ENCODE results near the gene FARS2. TPM values are rescaled to one million over a fixed set of nuclear protein-coding genes. Genes with fewer than 3 reads are reported as not detected.
A peak's percentile ranks its signal among the peaks of the same experiment; 100 is the strongest.

The FARS2 gene
- total and polyA plus RNA-seq, 7 donors = 10.6 to 17.5 (median 14.4) TPM

DNA sequence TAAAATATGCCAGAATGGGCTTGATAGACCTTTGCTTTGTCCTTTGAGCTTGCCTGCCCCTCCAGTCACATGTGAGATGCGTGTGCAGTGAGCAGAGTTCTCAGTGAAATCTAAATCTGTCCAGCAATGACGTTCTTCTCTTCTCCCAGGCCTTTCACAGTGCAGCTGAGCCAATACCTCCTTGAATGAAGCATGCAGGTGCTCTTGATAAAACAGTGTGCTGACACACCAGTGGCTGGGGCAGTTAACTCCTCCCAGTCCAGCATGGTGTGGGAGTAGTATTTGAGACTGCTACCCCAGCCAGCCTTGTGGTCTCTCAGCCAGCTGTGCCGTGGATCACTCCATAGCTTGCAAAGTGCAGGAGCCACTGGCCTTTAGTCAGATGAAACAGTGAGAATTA lies 240.5 kb downstream of the FARS2 start:
- intact Hi-C loops (cut with DNase I) = no loop called here
- no peak overlapping the region for H3K27ac ChIP-seq
- no peak overlapping the region for H3K4me3 ChIP-seq
- peak; percentile 82 to 94 (median 86) for ATAC-seq
- WGBS, 3 donors = 43 to 52% (median 49%) methylated on average over 3 of the region's 3 CpGs
- no peaks in the 10 kb centered on the region for H3K9me3 ChIP-seq
- DNase-seq = no peak
- no peaks in the 10 kb centered on the region for H3K27me3 ChIP-seq (ENCODE audit: insufficient read depth in 3 of 3, low read length in 2 of 3)
- TF ChIP-seq, protein P1, sequence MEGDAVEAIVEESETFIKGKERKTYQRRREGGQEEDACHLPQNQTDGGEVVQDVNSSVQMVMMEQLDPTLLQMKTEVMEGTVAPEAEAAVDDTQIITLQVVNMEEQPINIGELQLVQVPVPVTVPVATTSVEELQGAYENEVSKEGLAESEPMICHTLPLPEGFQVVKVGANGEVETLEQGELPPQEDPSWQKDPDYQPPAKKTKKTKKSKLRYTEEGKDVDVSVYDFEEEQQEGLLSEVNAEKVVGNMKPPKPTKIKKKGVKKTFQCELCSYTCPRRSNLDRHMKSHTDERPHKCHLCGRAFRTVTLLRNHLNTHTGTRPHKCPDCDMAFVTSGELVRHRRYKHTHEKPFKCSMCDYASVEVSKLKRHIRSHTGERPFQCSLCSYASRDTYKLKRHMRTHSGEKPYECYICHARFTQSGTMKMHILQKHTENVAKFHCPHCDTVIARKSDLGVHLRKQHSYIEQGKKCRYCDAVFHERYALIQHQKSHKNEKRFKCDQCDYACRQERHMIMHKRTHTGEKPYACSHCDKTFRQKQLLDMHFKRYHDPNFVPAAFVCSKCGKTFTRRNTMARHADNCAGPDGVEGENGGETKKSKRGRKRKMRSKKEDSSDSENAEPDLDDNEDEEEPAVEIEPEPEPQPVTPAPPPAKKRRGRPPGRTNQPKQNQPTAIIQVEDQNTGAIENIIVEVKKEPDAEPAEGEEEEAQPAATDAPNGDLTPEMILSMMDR (IDR thresholded peaks at IDR 0.05) = no peak
- peaks cover 8% of the 10 kb centered on the region for H3K4me1 ChIP-seq
- H3K36me3 ChIP-seq (ENCODE audit: insufficient read depth in 1 of 2, low read depth in 1 of 2) = no peaks in the 10 kb centered on the region

- TF ChIP-seq, protein P1 (IDR thresholded peaks at IDR 0.05) = no peak
- Histone ChIP-seq H3K4me1 (peaks cover 8% of the 10 kb centered on the region), H3K4me3 (no peak overlapping the region), H3K27me3 (ENCODE audit: insufficient read depth in 3 of 3, low read length in 2 of 3) (no peaks in the 10 kb centered on the region), H3K27ac (no peak overlapping the region), H3K36me3 (ENCODE audit: insufficient read depth in 1 of 2, low read depth in 1 of 2) (no peaks in the 10 kb centered on the region), H3K9me3 (no peaks in the 10 kb centered on the region)
- DNase-seq (no peak), ATAC-seq (no peak)
- WGBS, 3 donors = 100% methylated on average over 1 of the region's 1 CpG
- intact Hi-C loops (cut with DNase I) = no loop called here
Measured at GRCh38 chr6:5504078-5504477, 242.8 kb downstream of the FARS2 start.

GRCh38 chr6:5506149-5506548 lies 244.8 kb downstream of the FARS2 start:
- Histone ChIP-seq H3K4me3 (no peak overlapping the region), H3K36me3 (ENCODE audit: insufficient read depth in 1 of 2, low read depth in 1 of 2) (no peaks in the 10 kb centered on the region), H3K27me3 (ENCODE audit: insufficient read depth in 3 of 3, low read length in 2 of 3) (no peaks in the 10 kb centered on the region), H3K4me1 (no peaks in the 10 kb centered on the region), H3K27ac (no peak overlapping the region), H3K9me3 (no peaks in the 10 kb centered on the region)
- 86 to 94% (median 94%) methylated on average over 4 of the region's 4 CpGs for WGBS, 3 donors
- DNase-seq (no peak), ATAC-seq (no peak)
- TF ChIP-seq, protein P1 (IDR thresholded peaks at IDR 0.05) = no peak
- intact Hi-C loops (cut with DNase I) = no loop called here

- Histone ChIP-seq H3K36me3 (ENCODE audit: insufficient read depth in 1 of 2, low read depth in 1 of 2) (no peaks in the 10 kb centered on the region), H3K27me3 (ENCODE audit: insufficient read depth in 3 of 3, low read length in 2 of 3) (no peaks in the 10 kb centered on the region), H3K9me3 (no peaks in the 10 kb centered on the region), H3K4me1 (no peaks in the 10 kb centered on the region), H3K27ac (no peak overlapping the region), H3K4me3 (no peak overlapping the region)
- DNase-seq = no peak
- no peak for ATAC-seq
- TF ChIP-seq, protein P1 (IDR thresholded peaks at IDR 0.05) = no peak
- intact Hi-C loops (cut with DNase I) = no loop called here
- 65 to 92% (median 79%) methylated on average over 4 of the region's 4 CpGs for WGBS, 3 donors
Measured at GRCh38 chr6:5506597-5506996, 245.3 kb downstream of the FARS2 start.

DNA sequence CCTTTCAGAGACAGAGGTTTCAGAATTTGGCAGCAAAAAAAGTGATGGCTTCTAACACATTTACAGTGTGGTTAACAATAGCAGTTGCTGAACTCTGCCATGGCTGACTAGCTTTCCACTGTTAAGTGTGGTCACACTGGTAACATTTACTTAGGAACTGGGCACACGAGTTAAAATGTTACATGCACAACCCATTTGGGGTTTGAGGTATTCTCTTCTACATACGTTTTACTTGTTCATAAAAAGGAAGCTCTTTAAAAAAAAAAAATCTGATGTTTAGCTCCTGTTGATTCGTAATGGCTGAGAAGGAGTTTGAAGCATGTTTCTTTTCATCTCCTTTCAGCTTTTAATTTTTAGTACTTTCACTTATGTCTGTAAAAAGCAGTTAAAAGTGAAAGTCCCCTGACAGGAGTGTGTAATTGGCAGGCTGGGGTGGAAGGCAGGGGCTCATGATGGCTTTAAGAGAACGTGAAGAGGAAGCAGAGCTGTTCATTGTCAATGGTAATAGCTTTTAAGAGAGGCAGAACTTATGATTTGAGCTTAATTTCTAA lies 245.9 kb downstream of the FARS2 start:
- WGBS, 3 donors = 67 to 70% (median 70%) methylated on average over 4 of the region's 4 CpGs
- H3K4me3 ChIP-seq = no peak overlapping the region

More for the DNA sequence above, 245.9 kb downstream of the FARS2 start:
- no peak for DNase-seq
- TF ChIP-seq, protein P1 (IDR thresholded peaks at IDR 0.05) = no peak
- Histone ChIP-seq H3K27ac (no peak overlapping the region), H3K9me3 (no peaks in the 10 kb centered on the region), H3K27me3 (ENCODE audit: insufficient read depth in 3 of 3, low read length in 2 of 3) (no peaks in the 10 kb centered on the region), H3K36me3 (ENCODE audit: insufficient read depth in 1 of 2, low read depth in 1 of 2) (no peaks in the 10 kb centered on the region), H3K4me1 (no peaks in the 10 kb centered on the region)
- ATAC-seq = no peak
- intact Hi-C loops (cut with DNase I) = no loop called here
